Pancreas (tissue), 10 donors: ENCODE data around the gene PEX16. TPM values are rescaled to one million over a fixed set of nuclear protein-coding genes. Genes with fewer than 3 reads are reported as not detected.

ENCODE experiments used
- ATAC-seq, 4 donors: fragments of 200-7000 bp; cut with Tn5 transposase; one replicate each; pipeline versions ENCODE4 v1.8.0 to v1.9.1; 2020; ENCODE audit warnings: mild to moderate bottlenecking in 4 of 4, moderate library complexity in 4 of 4
- DNase-seq, 6 donors: peaks; one replicate each; pipeline ENCODE4 v3.0.0-alpha.2; 2020
- FAIRE-seq: peaks from 2 replicates; lab custom pipeline; 2012; peaks lifted over from hg19 to GRCh38; lab: Jason Lieb, UNC
- H3K27ac ChIP-seq, 4 donors: fragments of 200-600 bp; sonication (generic); 1 replicate in 3 of 4; 2 replicates in 1 of 4; pipeline versions ENCODE4 v1.5.0 to v1.8.0; 2020
- H3K27me3 ChIP-seq, 4 donors: fragments of 200-600 bp; one replicate each; pipeline ENCODE4 v1.8.0; 2021
- H3K36me3 ChIP-seq, 3 donors: fragments of 200-600 bp; sonication (generic) in 1 of 3; one replicate each; pipeline versions ENCODE4 v1.5.0 to v1.8.0; 2020 to 2021
- H3K4me1 ChIP-seq, 3 donors: fragments of 200-600 bp; one replicate each; pipeline ENCODE4 v1.8.0; 2021
- H3K4me3 ChIP-seq, 4 donors: fragments of 200-600 bp; sonication (generic) in 2 of 4; one replicate each; pipeline versions ENCODE4 v1.5.0 to v1.8.0; 2020 to 2021
- H3K9me3 ChIP-seq, 4 donors: fragments of 200-600 bp; one replicate each; pipeline ENCODE4 v1.8.0; 2021
- CTCF ChIP-seq, 4 donors: fragments of 200-600 bp; sonication (generic) in 3 of 4; IDR thresholded peaks; one replicate each; pipeline versions ENCODE4 v1.5.0 to v1.8.0; 2021; ENCODE audit warnings: antibody characterized with exemption in 4 of 4
- WGBS, 2 donors: extraction: QIAGEN DNeasy Blood & Tissue Kit; methylation state at CpG; one replicate each; pipeline ENCODE4 v1.1.7; 2013; 5-methylcytosine and 5-hydroxymethylcytosine counted together
- intact Hi-C, 3 donors: fragments of 100-400 bp; cut with DNase I; formaldehyde crosslinking; loops; one replicate each; pipeline versions ENCODE4 v1.11.1 to v1.14.2; 2022
- polyA plus RNA-seq, 2 donors: library from polyadenylated mRNA; stranded (reverse); fragments of 200-250 nt; gene quantifications; one replicate each; pipeline ENCODE4 v1.2.3, GENCODE V29; 2013
- total RNA-seq, 6 donors: library from RNA; stranded (reverse); fragmentation: NEBNext Ultra II Directional in 4 of 6; extraction: Animal tissue kit (Norgen Biotek cat#: 25700) in 4 of 6; gene quantifications; one replicate each; pipeline versions ENCODE4 v1.2.1 to v1.2.4, GENCODE V29; 2021 to 2023
- donor health status: healthy with polysubstance abuse.
- donor health status: DM: no; HTN: no; CAD: no; lungs with moderate emphysema.
- donor health status: DM: no; HTN: no; CAD: no.
- donor health status: control.
- donor health status: control.
- donor health status: Bipolar disorder and iron deficiency.
- donor health status: DM: yes; HTN: yes; CAD: no.
- donor health status: DM: no; HTN: no; CAD: no.
- donor health status: DM: no; HTN: no; CAD: no.
- donor health status: DM: yes; HTN: yes; CAD: no.

The PEX16 gene
- total and polyA plus RNA-seq, 8 donors, result 18.6 to 44.3 (median 25.7) TPM

- Histone ChIP-seq H3K4me1 (peaks cover 0 to 22% (median 8%) of the 10 kb centered on the region in 3 donors), H3K36me3 (peaks cover 0 to 5% (median 0%) of the 10 kb centered on the region in 3 donors), H3K27me3 (no peaks in the 10 kb centered on the region), H3K27ac (no peak overlapping the region), H3K9me3 (no peaks in the 10 kb centered on the region), H3K4me3 (no peak overlapping the region)
- ATAC-seq (no peak), DNase-seq (no peak), FAIRE-seq (no peak)
- 92% methylated on average over 8 of the region's 8 CpGs for WGBS, 2 donors
- TF ChIP-seq CTCF (IDR thresholded peaks at IDR 0.05), result no peak
- intact Hi-C loops, result no loop called here
These were observed 17.8 kb upstream of the PEX16 start for GRCh38 chr11:45935349-45936064.

GRCh38 chr11:45934580-45935318, 17.1 kb upstream of the PEX16 start:
- no peak for FAIRE-seq
- Histone ChIP-seq H3K9me3 (no peaks in the 10 kb centered on the region), H3K36me3 (peaks cover 0 to 5% (median 0%) of the 10 kb centered on the region in 3 donors), H3K27me3 (no peaks in the 10 kb centered on the region), H3K27ac (peak overlapping the region in 3 of 4 donors; percentile 18 to 46 (median 22)), H3K4me1 (peaks cover 0 to 22% (median 8%) of the 10 kb centered on the region in 3 donors), H3K4me3 (no peak overlapping the region)
- intact Hi-C loops, result no loop called here
- WGBS, 2 donors, result 68 to 75% methylated on average over 12 of the region's 12 CpGs
- peak in 2 of 6 donors; percentile 14 to 51 for DNase-seq
- ATAC-seq, result peak; percentile 40 to 76 (median 63)
- no peak for TF ChIP-seq CTCF (IDR thresholded peaks at IDR 0.05)

- H3K4me1 ChIP-seq, result peaks cover 0 to 22% (median 8%) of the 10 kb centered on the region in 3 donors
- 59 to 65% methylated on average over 21 of the region's 21 CpGs for WGBS, 2 donors
- peak overlapping the region in 3 of 4 donors; percentile 18 to 46 (median 22) for H3K27ac ChIP-seq
- peak in 1 of 6 donors; percentile 43 for DNase-seq
- intact Hi-C loops, result no loop called here
- H3K9me3 ChIP-seq, result no peaks in the 10 kb centered on the region
- peak in 3 of 4 donors; percentile 2 to 11 (median 5) for ATAC-seq
- H3K27me3 ChIP-seq, result no peaks in the 10 kb centered on the region
- no peak for TF ChIP-seq CTCF (IDR thresholded peaks at IDR 0.05)
- no peak for FAIRE-seq
- peaks cover 0 to 5% (median 0%) of the 10 kb centered on the region in 3 donors for H3K36me3 ChIP-seq
- H3K4me3 ChIP-seq, result no peak overlapping the region
These were observed 16.3 kb upstream of the PEX16 start for GRCh38 chr11:45933846-45934579.

- peak overlapping the region in 1 of 4 donors; percentile 46 for H3K27ac ChIP-seq
- peak in 3 of 6 donors; percentile 55 to 65 (median 59) for DNase-seq
- peaks cover 0 to 22% (median 8%) of the 10 kb centered on the region in 3 donors for H3K4me1 ChIP-seq
- H3K4me3 ChIP-seq, result no peak overlapping the region
- peak; percentile 38 to 77 (median 73) for ATAC-seq
- H3K9me3 ChIP-seq, result no peaks in the 10 kb centered on the region
- no peak for TF ChIP-seq CTCF (IDR thresholded peaks at IDR 0.05)
- 58 to 65% methylated on average over 15 of the region's 15 CpGs for WGBS, 2 donors
- intact Hi-C loops, result no loop called here
- FAIRE-seq, result no peak
- peaks cover 0 to 10% (median 0%) of the 10 kb centered on the region in 3 donors for H3K36me3 ChIP-seq
- H3K27me3 ChIP-seq, result no peaks in the 10 kb centered on the region
These were observed 15.6 kb upstream of the PEX16 start for GRCh38 chr11:45933131-45933831.
